GM18505 (cell line): ENCODE data around the gene TANGO2.
"Not testable (repeated sequence)": the region's sequence is repeated elsewhere in the genome, so short reads cannot be mapped to it uniquely, and the experiment has no call there.

Experiments used
- ATAC-seq: cut with Tn5 transposase; IDR thresholded peaks from one replicate; pipeline ENCODE4 v1.9.1; 2021; ENCODE audit not compliant: unreplicated experiment
- POLR2A ChIP-seq: IDR thresholded peaks from 4 replicates; pipeline ENCODE4 v1.6.1; 2011; ENCODE audit warnings: borderline replicate concordance; ENCODE audit not compliant: insufficient read depth, insufficient read length; ENCODE audit errors: extremely low read depth

The TANGO2 gene

GRCh38 chr22:20064545-20065262, 43.8 kb downstream of the TANGO2 start:
- no peak for ATAC-seq
- no peak for TF ChIP-seq POLR2A

DNA sequence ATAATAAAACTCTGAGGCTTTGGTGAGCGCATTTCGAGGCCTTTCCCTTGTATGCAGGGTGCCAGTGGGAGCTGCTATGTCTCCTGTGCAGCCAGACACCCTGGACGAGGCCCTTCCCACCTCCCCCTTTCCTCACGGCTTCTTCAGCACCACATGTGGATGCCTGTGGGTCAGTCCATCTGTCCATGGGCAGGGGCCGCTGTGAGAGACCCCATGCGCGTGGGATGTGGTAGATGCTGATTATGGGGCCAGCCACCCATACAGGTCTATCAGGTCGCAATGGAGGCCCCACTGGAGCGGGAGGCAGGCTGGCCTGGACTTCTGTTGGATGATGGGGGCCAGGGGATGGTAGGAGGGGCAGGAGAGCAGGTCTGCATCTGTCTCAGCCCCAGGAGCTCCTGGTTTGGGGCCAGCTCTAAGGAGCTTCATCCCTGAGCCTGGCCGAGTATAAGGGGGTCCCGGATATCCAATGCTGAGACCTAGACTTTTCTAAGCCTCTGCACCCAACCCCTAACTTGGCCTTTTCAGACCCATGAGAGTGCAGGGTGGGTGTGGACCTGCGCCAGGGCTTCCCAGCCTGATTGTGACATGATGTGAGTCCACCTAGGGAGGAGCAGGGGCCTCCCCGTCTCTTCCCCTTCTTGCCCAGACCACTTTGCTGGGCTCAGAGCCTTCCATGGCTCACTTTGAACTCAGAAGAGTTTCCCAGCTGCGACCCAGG, 45.1 kb downstream of the TANGO2 start:
- TF ChIP-seq POLR2A, result no peak
- no peak for ATAC-seq

DNA sequence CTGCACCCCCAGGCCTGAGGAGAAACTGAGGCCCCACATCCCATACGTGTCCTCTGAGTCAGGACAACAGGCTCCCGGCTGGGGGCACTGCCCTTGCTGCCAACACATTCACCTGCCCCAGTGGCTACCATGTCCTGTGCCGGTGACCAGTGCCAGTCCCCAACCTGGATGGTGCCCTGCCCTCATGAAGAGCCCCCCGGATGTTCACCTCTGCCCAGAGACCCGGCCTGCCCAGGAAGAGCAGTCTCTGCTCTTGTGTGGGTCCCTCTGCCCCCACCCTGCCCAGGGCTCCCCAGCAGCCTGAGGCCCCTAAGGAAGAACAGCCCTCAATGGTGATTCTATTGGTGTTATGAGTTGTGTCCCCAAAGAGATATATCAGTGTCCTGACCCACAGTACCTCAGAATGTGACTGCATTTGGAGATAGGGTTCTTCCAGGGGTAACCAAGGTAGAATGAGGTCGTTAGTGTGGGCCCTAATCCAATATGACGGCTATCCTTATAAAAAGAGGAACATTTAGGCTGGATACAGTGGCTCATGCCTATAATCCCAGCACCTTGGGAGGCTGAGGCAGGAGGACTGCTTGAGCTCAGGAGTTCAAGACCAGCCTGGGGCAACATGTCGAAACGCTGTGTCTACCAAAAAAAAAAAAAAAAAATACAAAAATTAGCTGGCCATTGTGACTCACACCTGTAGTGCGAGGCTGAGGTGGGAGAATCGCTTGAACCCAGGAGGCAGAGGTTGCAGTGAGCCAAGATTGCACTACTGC, 45.9 kb downstream of the TANGO2 start:
- TF ChIP-seq POLR2A, result no peak
- ATAC-seq, result no peak

GRCh38 chr22:20067384-20067682, 46.4 kb downstream of the TANGO2 start:
- ATAC-seq, result not testable (repeated sequence)

- no peak for TF ChIP-seq POLR2A
- ATAC-seq, result no peak
Observed at GRCh38 chr22:20068640-20069039, 47.7 kb downstream of the TANGO2 start.

DNA sequence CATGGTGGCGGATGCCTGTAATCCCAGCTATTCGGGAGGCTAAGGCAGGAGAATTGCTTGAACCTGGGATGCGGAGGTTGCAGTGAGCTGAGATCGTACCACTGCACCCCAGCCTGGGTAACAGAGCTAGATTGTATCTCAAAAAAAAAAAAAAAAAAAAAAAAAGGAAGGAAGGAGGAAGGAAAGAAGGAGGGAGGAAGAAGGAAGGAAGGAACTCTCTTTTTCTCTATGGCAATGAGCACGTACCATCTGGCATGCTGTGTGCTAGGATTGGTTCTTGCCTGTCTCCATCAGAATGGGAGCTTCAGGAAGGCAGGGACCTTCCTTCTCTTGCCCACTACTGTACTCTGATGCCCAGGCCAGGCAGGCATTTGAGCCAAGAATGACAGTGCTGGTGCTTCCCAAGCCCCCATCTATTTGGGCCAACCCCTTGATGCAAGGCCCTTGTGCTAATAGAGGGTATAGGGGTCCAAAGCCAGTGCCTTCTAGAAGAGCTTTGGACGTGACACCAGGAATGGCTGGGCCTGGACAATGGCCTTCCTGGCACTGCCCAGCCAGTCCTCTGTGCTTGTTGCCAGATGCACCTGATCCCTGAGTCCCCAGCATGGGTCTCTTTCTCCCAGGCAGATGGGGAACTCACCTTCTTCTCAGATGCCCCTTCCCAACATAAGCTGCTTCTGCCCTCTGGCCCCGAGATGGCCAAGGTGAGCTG, 48.6 kb downstream of the TANGO2 start:
- ATAC-seq, result no peak
- TF ChIP-seq POLR2A, result no peak

GRCh38 chr22:20071524-20071972, 50.6 kb downstream of the TANGO2 start:
- TF ChIP-seq POLR2A, result no peak
- no peak for ATAC-seq

- ATAC-seq, result no peak
- no peak for TF ChIP-seq POLR2A
Observed at GRCh38 chr22:20076627-20077172, 55.8 kb downstream of the TANGO2 start.

DNA sequence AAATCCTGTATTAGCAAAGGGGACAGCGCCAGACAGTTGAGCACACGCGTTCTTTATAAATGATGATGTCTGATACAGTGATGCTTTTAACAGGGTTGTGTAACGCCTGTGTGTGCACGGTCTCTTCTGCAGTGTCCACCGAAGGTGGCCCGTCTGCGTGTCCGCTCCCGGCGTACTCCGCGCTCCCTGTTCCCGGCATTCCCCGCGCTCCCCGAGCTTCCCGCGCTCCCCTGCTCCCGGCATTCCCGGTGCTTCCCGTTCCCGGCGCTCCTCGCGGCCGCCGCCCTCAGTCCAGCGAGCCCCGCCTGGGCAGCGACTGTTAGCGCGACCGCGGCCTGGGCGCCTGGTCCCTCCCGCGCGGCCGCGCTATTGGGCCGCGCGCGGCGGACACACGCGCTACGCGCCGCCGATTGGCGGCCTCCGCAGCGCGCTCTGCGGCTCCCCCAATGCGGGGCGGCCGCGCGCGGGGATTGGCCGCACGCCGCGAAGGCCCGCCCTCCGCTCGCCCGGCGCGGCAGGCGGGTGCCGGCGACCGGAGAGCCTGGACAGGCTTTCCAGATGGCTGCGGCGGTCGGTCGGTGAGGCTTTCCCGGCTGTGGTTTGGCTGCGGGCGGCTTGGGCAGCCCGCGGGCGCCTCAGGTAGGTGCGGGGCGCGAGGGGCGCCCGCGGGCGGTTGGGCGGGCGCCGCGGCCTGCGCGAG, 59.0 kb downstream of the TANGO2 start, which contains the start of gene DGCR8:
DGCR8 (plus strand) TSS at position 497 of the 700 bp plus-strand sequence. CDS start 5,723 bp downstream, outside the sequence.
- TF ChIP-seq POLR2A, result peak; percentile 68
- peak; percentile 72 for ATAC-seq

DNA sequence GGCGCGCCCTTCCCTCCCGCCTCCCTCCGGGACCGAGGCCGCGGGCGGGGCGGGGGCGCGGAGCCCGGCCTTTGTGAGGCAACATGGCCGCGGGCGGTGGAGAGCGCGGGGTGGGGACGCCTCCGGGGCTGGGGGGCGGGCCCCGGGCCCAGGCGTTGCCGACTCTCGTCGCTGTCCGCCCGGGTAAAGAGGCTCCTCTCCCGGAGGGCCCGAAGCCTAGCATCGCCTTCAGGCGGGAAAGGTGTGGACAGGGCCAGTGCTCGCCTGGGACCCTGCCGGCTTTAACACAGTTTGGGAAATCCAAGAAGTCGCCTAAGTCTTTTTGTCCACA, 59.5 kb downstream of the TANGO2 start:
- ATAC-seq, result peak; percentile 69
- no peak for TF ChIP-seq POLR2A

- ATAC-seq, result no peak
- TF ChIP-seq POLR2A, result no peak
Observed at GRCh38 chr22:20080776-20081654, 60.1 kb downstream of the TANGO2 start.
